ENCODE data around the gene NKAPL.

Gene NKAPL

GRCh38 chr6:28258877-28259777 lies at the start of gene NKAPL:
TSS of gene NKAPL (plus strand) at chr6:28259297. CDS start at chr6:28259372, 75 bp downstream.
- DNase-seq (ENCODE audit: low read depth in 2 of 2), result peak; percentile 43 to 54

- DNase-seq (ENCODE audit: low read depth in 2 of 2), result no peak
Measured at GRCh38 chr6:28209753-28210535, 49.2 kb upstream of the NKAPL start.

GRCh38 chr6:28211840-28212509 lies 47.1 kb upstream of the NKAPL start:
- DNase-seq (ENCODE audit: low read depth in 2 of 2), result no peak

- peak; percentile 48 to 70 for DNase-seq (ENCODE audit: low read depth in 2 of 2)
Measured at GRCh38 chr6:28212510-28213212, 46.4 kb upstream of the NKAPL start.

GRCh38 chr6:28213213-28213523 lies 45.9 kb upstream of the NKAPL start:
- no peak for DNase-seq (ENCODE audit: low read depth in 2 of 2)

GRCh38 chr6:28215425-28215824 lies 43.7 kb upstream of the NKAPL start:
- DNase-seq (ENCODE audit: low read depth in 2 of 2), result no peak

- DNase-seq (ENCODE audit: low read depth in 2 of 2), result no peak
Measured at GRCh38 chr6:28217890-28218289, 41.2 kb upstream of the NKAPL start.

- DNase-seq (ENCODE audit: low read depth in 2 of 2), result peak; percentile 22 to 36
Measured at GRCh38 chr6:28218312-28219248, 40.5 kb upstream of the NKAPL start.

- no peak for DNase-seq (ENCODE audit: low read depth in 2 of 2)
Measured at GRCh38 chr6:28220257-28221133, 38.6 kb upstream of the NKAPL start.

- DNase-seq (ENCODE audit: low read depth in 2 of 2), result no peak
Measured at GRCh38 chr6:28224131-28225055, 34.7 kb upstream of the NKAPL start.

- DNase-seq (ENCODE audit: low read depth in 2 of 2), result peak; percentile 38 to 40
Measured at GRCh38 chr6:28225056-28225834, 33.9 kb upstream of the NKAPL start, which contains the start of gene ZSCAN9. TSS of gene ZSCAN9 (plus strand) at chr6:28225275. CDS start at chr6:28227085, 1,810 bp downstream.

GRCh38 chr6:28226460-28226859 lies 32.6 kb upstream of the NKAPL start:
- DNase-seq (ENCODE audit: low read depth in 2 of 2), result no peak

- no peak for DNase-seq (ENCODE audit: low read depth in 2 of 2)
Measured at GRCh38 chr6:28232785-28233184, 26.3 kb upstream of the NKAPL start.

- no peak for DNase-seq (ENCODE audit: low read depth in 2 of 2)
Measured at GRCh38 chr6:28235912-28236452, 23.1 kb upstream of the NKAPL start.

- no peak for DNase-seq (ENCODE audit: low read depth in 2 of 2)
Measured at GRCh38 chr6:28239636-28240035, 19.5 kb upstream of the NKAPL start.

- DNase-seq (ENCODE audit: low read depth in 2 of 2), result no peak
Measured at GRCh38 chr6:28240471-28240870, 18.6 kb upstream of the NKAPL start.

GRCh38 chr6:28243946-28244345 lies 15.2 kb upstream of the NKAPL start:
- DNase-seq (ENCODE audit: low read depth in 2 of 2), result no peak

All from stimulated activated CD4-positive, alpha-beta T cell treated with anti-CD3 and anti-CD28 coated beads, Interleukin-4, amount 100 ng/mL, for 48 hours (primary cell).